Endometrial microvascular endothelial cells (primary cell): ENCODE results near the gene LIPM. TPM values are rescaled to one million over a fixed set of nuclear protein-coding genes. Genes with fewer than 3 reads are reported as not detected.

Source experiments
- in situ Hi-C: cut with HindIII; loops from 2 replicates; pipeline ENCODE4 v1.10.0; 2017; ENCODE audit warnings: low sequenced_read_pairs, low pct_unique_long_range_greater_than_20kb; ENCODE audit errors: inconsistent ontology term
- total RNA-seq: library from RNA; depleted of rRNA; stranded (reverse); fragments of >200 nt; gene quantifications from one replicate; pipeline ENCODE4 v1.2.3, GENCODE V29; 2015; ENCODE audit errors: inconsistent ontology term

LIPM gene
- total RNA-seq, 1 donor from 2014 or later, result not detected

DNA sequence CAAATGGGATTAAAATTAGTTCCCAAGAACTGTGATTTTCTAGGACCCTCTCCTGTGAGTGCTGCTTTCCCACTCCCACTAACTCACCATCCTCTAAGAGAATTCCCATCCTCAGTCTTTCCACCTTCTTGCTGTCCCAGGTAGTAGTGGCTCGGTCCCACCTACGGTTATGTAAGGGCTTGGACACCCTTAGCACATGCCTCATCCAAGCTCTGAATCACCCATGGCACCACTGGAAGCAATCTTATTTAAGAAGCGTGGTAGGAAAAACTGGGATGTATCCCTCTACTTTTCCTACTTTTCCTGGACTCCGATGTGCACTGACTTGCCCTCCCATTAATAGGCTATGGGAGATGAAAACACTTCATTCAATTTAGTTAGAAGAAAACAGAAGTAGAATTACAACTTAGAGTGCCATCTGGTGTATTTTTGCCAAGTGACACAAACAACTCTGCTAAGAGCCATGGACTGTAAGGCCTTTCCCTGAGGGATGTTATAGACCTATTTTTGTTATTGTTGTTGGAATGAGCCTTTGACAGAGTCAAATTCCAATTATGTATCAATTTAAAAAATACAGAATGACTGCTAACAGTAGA, 62.8 kb downstream of the LIPM start:
- in situ Hi-C loops, result no loop called here

DNA sequence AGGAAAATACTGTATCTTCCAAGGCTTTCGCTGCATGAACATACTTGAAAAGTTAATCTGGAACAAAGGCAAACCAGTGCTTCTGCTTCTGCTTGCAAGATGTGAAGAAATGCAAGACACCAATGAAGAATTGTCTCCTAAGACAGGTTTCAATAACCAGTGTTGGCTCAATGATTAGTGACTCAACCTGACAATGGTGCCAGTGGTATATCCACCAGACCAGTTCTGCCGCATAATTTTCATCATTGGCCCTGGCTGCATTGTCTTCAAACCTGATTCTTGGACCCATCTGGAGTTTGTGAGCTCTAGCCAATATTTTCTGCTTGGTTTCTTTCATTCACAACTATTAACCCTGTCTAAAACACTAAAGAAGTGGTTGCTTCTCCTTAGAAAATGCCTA, 63.9 kb downstream of the LIPM start:
- in situ Hi-C loops, result no loop called here

DNA sequence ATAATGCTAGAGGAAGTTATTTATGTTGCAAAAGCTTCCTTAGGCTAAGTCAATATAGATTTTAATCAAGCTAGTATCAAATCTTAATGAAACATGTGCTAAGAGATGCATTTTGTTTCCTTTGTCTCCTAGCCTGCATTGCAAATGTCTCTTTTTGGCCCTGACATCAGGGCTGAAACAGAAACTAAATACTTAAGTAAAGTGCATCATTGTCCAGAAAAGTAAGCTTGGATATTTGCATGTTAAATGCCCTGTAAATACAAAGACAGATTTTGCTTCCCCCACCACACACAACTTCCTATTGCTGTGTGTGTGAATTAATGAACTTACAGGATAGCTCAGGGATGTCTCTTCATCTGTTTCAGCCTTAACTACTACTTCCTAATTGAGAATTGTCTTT, 67.6 kb downstream of the LIPM start:
- in situ Hi-C loops, result no loop called here

Other genes with a start within 250 kb of the LIPM start
- 5.0 TPM for gene RNLS, start 219.4 kb upstream of the LIPM start, total RNA-seq
- gene LIPJ, start 216.0 kb upstream of the LIPM start, total RNA-seq, result not detected
- gene LIPF, start 138.3 kb upstream of the LIPM start, total RNA-seq, result not detected
- gene LIPK, start 96.5 kb upstream of the LIPM start, total RNA-seq, result not detected
- not detected for gene LIPN, start 42.7 kb upstream of the LIPM start, total RNA-seq
- gene ANKRD22, start 49.1 kb downstream of the LIPM start, total RNA-seq, result not detected
- 1.1 TPM for gene STAMBPL1, start 77.5 kb downstream of the LIPM start, total RNA-seq
- 36.9 TPM for gene ACTA2, start 150.0 kb downstream of the LIPM start, total RNA-seq
- gene FAS, start 188.1 kb downstream of the LIPM start, total RNA-seq, result 5.8 TPM